Nephron (organoid): Measurements from ENCODE around the gene IRX3.

Experiments used
- H3K27ac Mint-ChIP-seq, 3 experiments: 2 replicates each; pipeline ENCODE4 v1.8.0; 2020; ENCODE audit warnings: mixed read lengths in 3 of 3, mild to moderate bottlenecking in 2 of 3, moderate library complexity in 1 of 3
- H3K27me3 Mint-ChIP-seq: 2 replicates; pipeline ENCODE4 v1.8.0; 2021; ENCODE audit warnings: low read depth, mild to moderate bottlenecking, moderate library complexity, mixed read lengths
- H3K36me3 Mint-ChIP-seq: 2 replicates; pipeline ENCODE4 v1.8.0; 2020; ENCODE audit warnings: low read depth, mixed read lengths
- H3K4me1 Mint-ChIP-seq: 2 replicates; pipeline ENCODE4 v1.8.0; 2020; ENCODE audit warnings: mixed read lengths
- H3K4me3 Mint-ChIP-seq, 3 experiments: 2 replicates each; pipeline ENCODE4 v1.8.0; 2020; ENCODE audit warnings: mild to moderate bottlenecking in 3 of 3, mixed read lengths in 3 of 3, moderate library complexity in 2 of 3
- H3K9me3 Mint-ChIP-seq: 2 replicates; pipeline ENCODE4 v1.8.0; 2020; ENCODE audit warnings: mixed read lengths
- CTCF ChIP-seq, 3 experiments: fragments of 200-600 bp; sonication (generic); IDR thresholded peaks; one replicate each; pipeline ENCODE4 v1.5.0; 2021; ENCODE audit warnings: antibody characterized with exemption in 3 of 3; ENCODE audit not compliant: unreplicated experiment in 3 of 3

Gene IRX3

GRCh38 chr16:54285414-54286089 lies 1.0 kb downstream of the IRX3 start:
- Mint-ChIP-seq H3K9me3 (no peaks in the 10 kb centered on the region), H3K27ac (peak overlapping the region in 1 of 3 experiments; percentile 90), H3K27me3 (peaks cover 93% of the 10 kb centered on the region), H3K36me3 (peaks cover 21% of the 10 kb centered on the region), H3K4me3 (peak overlapping the region; percentile 85 to 98 (median 87)), H3K4me1 (peaks cover 37% of the 10 kb centered on the region)
- no peak for TF ChIP-seq CTCF (IDR thresholded peaks at IDR 0.05; ENCODE audit: unreplicated experiment in 3 of 3)

GRCh38 chr16:54284931-54285413 lies 1.6 kb downstream of the IRX3 start:
- peaks cover 93% of the 10 kb centered on the region for H3K27me3 Mint-ChIP-seq
- H3K9me3 Mint-ChIP-seq: no peaks in the 10 kb centered on the region
- H3K27ac Mint-ChIP-seq: peak overlapping the region in 1 of 3 experiments; percentile 90
- H3K36me3 Mint-ChIP-seq: peaks cover 21% of the 10 kb centered on the region
- TF ChIP-seq CTCF (IDR thresholded peaks at IDR 0.05; ENCODE audit: unreplicated experiment in 3 of 3): no peak
- H3K4me1 Mint-ChIP-seq: peaks cover 32% of the 10 kb centered on the region
- H3K4me3 Mint-ChIP-seq: peak overlapping the region; percentile 85 to 98 (median 87)

GRCh38 chr16:54284319-54284930 lies 2.2 kb downstream of the IRX3 start:
- Mint-ChIP-seq H3K4me3 (peak overlapping the region; percentile 85 to 98 (median 87)), H3K27me3 (peaks cover 93% of the 10 kb centered on the region), H3K27ac (peak overlapping the region in 1 of 3 experiments; percentile 90), H3K36me3 (peaks cover 21% of the 10 kb centered on the region), H3K4me1 (peaks cover 27% of the 10 kb centered on the region), H3K9me3 (no peaks in the 10 kb centered on the region)
- no peak for TF ChIP-seq CTCF (IDR thresholded peaks at IDR 0.05; ENCODE audit: unreplicated experiment in 3 of 3)

- H3K27ac Mint-ChIP-seq: peak overlapping the region in 1 of 3 experiments; percentile 83
- peaks cover 93% of the 10 kb centered on the region for H3K27me3 Mint-ChIP-seq
- no peaks in the 10 kb centered on the region for H3K9me3 Mint-ChIP-seq
- peaks cover 21% of the 10 kb centered on the region for H3K36me3 Mint-ChIP-seq
- peak overlapping the region; percentile 79 to 98 (median 80) for H3K4me3 Mint-ChIP-seq
- peaks cover 26% of the 10 kb centered on the region for H3K4me1 Mint-ChIP-seq
- TF ChIP-seq CTCF (IDR thresholded peaks at IDR 0.05; ENCODE audit: unreplicated experiment in 3 of 3): no peak
These were observed 2.8 kb downstream of the IRX3 start for GRCh38 chr16:54283725-54284318.

- H3K4me3 Mint-ChIP-seq: peak overlapping the region; percentile 79 to 98 (median 80)
- no peaks in the 10 kb centered on the region for H3K9me3 Mint-ChIP-seq
- H3K36me3 Mint-ChIP-seq: peaks cover 21% of the 10 kb centered on the region
- peaks cover 93% of the 10 kb centered on the region for H3K27me3 Mint-ChIP-seq
- H3K4me1 Mint-ChIP-seq: peaks cover 22% of the 10 kb centered on the region
- H3K27ac Mint-ChIP-seq: peak overlapping the region in 1 of 3 experiments; percentile 83
- TF ChIP-seq CTCF (IDR thresholded peaks at IDR 0.05; ENCODE audit: unreplicated experiment in 3 of 3): no peak
These were observed 3.5 kb downstream of the IRX3 start for GRCh38 chr16:54282928-54283724.
